Loucy (cell line): ENCODE data around the gene SEMA4C.

Source experiments
- CTCF ChIP-seq: fragments of 200-600 bp; sonication (generic); conservative IDR thresholded peaks from 2 replicates; pipeline ENCODE4 v1.5.1; 2014; ENCODE audit warnings: mild to moderate bottlenecking, antibody characterized with exemption, low read length
- EZH2phosphoT487 ChIP-seq: fragments of 200-600 bp; IDR thresholded peaks from 2 replicates; pipeline ENCODE4 v1.6.1; 2018; ENCODE audit warnings: antibody characterized with exemption, mild to moderate bottlenecking, moderate library complexity, borderline replicate concordance

- TF ChIP-seq CTCF (no peak), EZH2phosphoT487 (no peak)
These were observed 6.1 kb downstream of the SEMA4C start for GRCh38 chr2:96863575-96864342.
